H1 (cell line): ENCODE data around the gene UQCRC2. TPM values are rescaled to one million over a fixed set of nuclear protein-coding genes. Genes with fewer than 3 reads are reported as not detected.

Experiments
- CTBP2 ChIP-seq: IDR thresholded peaks from 2 replicates; pipeline ENCODE4 v1.7.0; 2011; ENCODE audit warnings: borderline replicate concordance, mild to moderate bottlenecking, moderate library complexity, mixed read lengths, low read length; ENCODE audit not compliant: insufficient read depth, insufficient read length
- polyA plus RNA-seq, 7 experiments: library from polyadenylated mRNA; depleted of rRNA in 3 of 7; stranded (reverse) in 5 of 7; unstranded in 2 of 7; fragments of >200 nt in 5 of 7; fragments of 200-250 nt in 2 of 7; gene quantifications; 1 replicate in 5 of 7; 2 replicates in 1 of 7; 4 replicates in 1 of 7; pipeline versions ENCODE4 v1.2.1 to v1.2.3, GENCODE V29; 2011 to 2013; ENCODE audit warnings: missing spikeins in 2 of 7, mixed read lengths in 2 of 7
- total RNA-seq: library from RNA; stranded (reverse); fragmentation: NEBNext Ultra II Directional; extraction: Animal tissue kit (Norgen Biotek cat#: 25700); gene quantifications from 2 replicates; pipeline ENCODE4 v1.2.1, GENCODE V29; 2021

UQCRC2 gene
- total and polyA plus RNA-seq, 2 of the 8 experiments (the other 6 are each of a cell fraction or from before 2014, with no cell fraction given) = 94.4 to 182 TPM

DNA sequence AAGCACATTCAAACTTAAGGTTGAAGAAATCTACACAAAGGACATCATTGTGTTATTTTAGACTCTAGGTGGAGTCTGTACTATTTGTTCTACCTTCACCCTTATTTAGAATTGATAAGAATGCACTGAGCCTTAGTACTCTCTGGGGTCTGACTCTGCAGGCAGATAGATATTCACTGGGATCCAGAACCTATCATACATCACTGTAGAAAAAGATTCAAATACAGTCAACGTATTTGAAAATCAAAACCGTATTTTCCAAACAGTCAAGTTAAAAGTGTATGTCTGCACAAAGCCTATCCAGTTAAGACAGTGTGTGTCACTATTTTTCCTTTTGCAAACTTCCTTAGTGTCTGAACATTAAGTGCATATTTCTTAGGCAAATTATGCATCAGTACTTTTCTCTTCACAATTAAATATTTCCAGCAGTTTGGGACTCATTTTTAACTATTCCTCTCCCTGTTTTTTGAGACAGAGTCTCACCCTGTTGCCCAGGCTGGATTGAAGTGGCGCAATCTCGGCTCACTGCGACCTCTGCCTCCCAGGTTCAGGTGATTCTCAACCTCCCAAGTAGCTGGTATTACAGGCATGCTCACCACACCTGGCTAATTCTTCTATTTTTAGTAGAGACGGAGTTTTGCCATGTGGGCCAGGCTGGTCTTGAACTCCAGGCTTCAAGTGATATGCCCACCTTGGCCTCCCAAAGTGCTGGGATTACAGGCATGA lies 77.1 kb downstream of the UQCRC2 start (continued):
- no peak for TF ChIP-seq CTBP2
